HepG2 (cell line): ENCODE measurements around the gene SRGAP3. TPM values are rescaled to one million over a fixed set of nuclear protein-coding genes. Genes with fewer than 3 reads are reported as not detected.

ENCODE experiments used
- ATAC-seq: fragments of 200-7000 bp; cut with Tn5 transposase; 3 replicates; pipeline ENCODE4 v1.9.1; 2020; ENCODE audit warnings: mild to moderate bottlenecking, moderate library complexity
- BruUV-seq: library from RNA; stranded (reverse); fragments of 400-500 nt; replicated peaks from 2 replicates; lab custom pipeline; 2021; lab: Mats Ljungman, UMichigan
- CTCF ChIA-PET: fragments of 300-600 bp; formaldehyde crosslinking; extraction: SDS; loops from one replicate; lab custom pipeline; 2021; ENCODE audit warnings: low total read pairs, inconsistent platforms, low intra/inter-chr PET ratio; lab: Yijun Ruan, JAX
- POLR2A ChIA-PET: fragments of 350-600 bp; sonication (Branson Sonifier 250); formaldehyde crosslinking; loops from one replicate; lab custom pipeline; 2020; ENCODE audit warnings: antibody characterized with exemption, inconsistent platforms; lab: Yijun Ruan, JAX
- DNase-seq: peaks from one replicate; pipeline ENCODE4 v3.0.0-alpha.2; 2015; ENCODE audit warnings: low spot score
- FAIRE-seq: peaks from 3 replicates; lab custom pipeline; 2011; peaks lifted over from hg19 to GRCh38; lab: Jason Lieb, UNC
- H2AFZ ChIP-seq: one replicate; pipeline ENCODE4 v1.6.1; 2011; ENCODE audit warnings: low read length, inconsistent platforms
- H3K27ac ChIP-seq: fragments of 300-600 bp; 3 replicates; pipeline ENCODE4 v1.8.0; 2011; ENCODE audit warnings: mixed run types, mild to moderate bottlenecking, mixed read lengths, low read length, inconsistent platforms; ENCODE audit not compliant: insufficient read depth; ENCODE audit errors: extremely low read length
- H3K27me3 ChIP-seq, 2 experiments: fragments of 200-600 bp in 1 of 2; 2 replicates in 1 of 2; 3 replicates in 1 of 2; pipeline versions ENCODE4 v1.6.0 to v1.8.0; 2011; ENCODE audit warnings: low read length in 2 of 2, mild to moderate bottlenecking in 2 of 2, moderate library complexity in 2 of 2, inconsistent platforms in 1 of 2; ENCODE audit not compliant: insufficient read depth in 2 of 2, control insufficient read depth in 1 of 2
- H3K36me3 ChIP-seq, 2 experiments: fragments of 200-600 bp in 1 of 2; replicated peaks in 1 of 2; 2 replicates in 1 of 2; 3 replicates in 1 of 2; pipeline versions ENCODE4 v1.5.1 to v1.8.0; 2011; ENCODE audit warnings: low read length in 2 of 2, inconsistent platforms in 1 of 2; ENCODE audit not compliant: insufficient read depth in 2 of 2, control insufficient read depth in 1 of 2
- H3K4me1 ChIP-seq: 2 replicates; pipeline ENCODE4 v1.5.1; 2012; ENCODE audit warnings: low read length, inconsistent platforms; ENCODE audit not compliant: insufficient read depth
- H3K4me2 ChIP-seq: 2 replicates; pipeline ENCODE4 v1.6.0; 2011; ENCODE audit warnings: low read depth, low read length, inconsistent platforms
- H3K4me3 ChIP-seq, 3 experiments: fragments of 200-600 bp in 1 of 3; sonication (generic), shearing (Covaris generic) in 1 of 3; replicated peaks in 1 of 3; 2 replicates each; pipeline ENCODE4 v1.5.1; 2011 to 2016; ENCODE audit warnings: low read length in 3 of 3, inconsistent platforms in 2 of 3, low read depth in 2 of 3, mild to moderate bottlenecking in 2 of 3, control low read depth in 1 of 3, mixed read lengths in 1 of 3; ENCODE audit not compliant: insufficient read depth in 1 of 3
- H3K79me2 ChIP-seq: one replicate; pipeline ENCODE4 v1.6.1; 2011; ENCODE audit warnings: low read length, inconsistent platforms; ENCODE audit not compliant: insufficient read depth
- H3K9ac ChIP-seq: 2 replicates; pipeline ENCODE4 v1.6.0; 2011; ENCODE audit warnings: mild to moderate bottlenecking, low read depth, low read length, inconsistent platforms; ENCODE audit not compliant: insufficient read depth
- H3K9me3 ChIP-seq: 2 replicates; pipeline ENCODE4 v1.5.1; 2012; ENCODE audit warnings: mild to moderate bottlenecking, low read length
- H4K20me1 ChIP-seq: 2 replicates; pipeline ENCODE4 v1.6.0; 2011; ENCODE audit warnings: inconsistent platforms, mild to moderate bottlenecking, low read length, moderate library complexity; ENCODE audit not compliant: insufficient read depth
- ATF7-NPFF ChIP-seq: sonication (generic); formaldehyde crosslinking; IDR thresholded peaks from 2 replicates; pipeline ENCODE4 v1.8.1; 2023; ENCODE audit warnings: mild to moderate bottlenecking, low read depth, missing genetic modification reagents, moderate library complexity
- CBX5 ChIP-seq: sonication (generic); formaldehyde crosslinking; IDR thresholded peaks from 2 replicates; pipeline ENCODE4 v1.4.0; 2020; ENCODE audit warnings: missing genetic modification reagents, borderline replicate concordance
- CCAR2 ChIP-seq: fragments of 200-400 bp; formaldehyde crosslinking; optimal IDR thresholded peaks from 2 replicates; pipeline ENCODE3; 2018; ENCODE audit warnings: low read depth, mild to moderate bottlenecking, low read length, moderate library complexity
- GABPA ChIP-seq, 2 experiments: IDR thresholded peaks; 2 replicates each; pipeline ENCODE4 v1.6.1; 2011 to 2016; ENCODE audit warnings: low read depth in 2 of 2, low read length in 1 of 2, missing biosample characterization in 1 of 2, missing genetic modification characterization in 1 of 2
- NFIC ChIP-seq: IDR thresholded peaks from 2 replicates; pipeline ENCODE4 v1.6.1; 2012; ENCODE audit warnings: mild to moderate bottlenecking, low read length, inconsistent platforms
- NPAS2 ChIP-seq: sonication (generic); formaldehyde crosslinking; IDR thresholded peaks from 2 replicates; pipeline ENCODE4 v1.8.0; 2022; ENCODE audit warnings: mild to moderate bottlenecking, missing genetic modification reagents, borderline replicate concordance
- PRPF4 ChIP-seq: fragments of 200-400 bp; formaldehyde crosslinking; IDR thresholded peaks from 2 replicates; pipeline ENCODE4 v1.6.1; 2016; ENCODE audit warnings: low read length, low read depth; ENCODE audit not compliant: poor library complexity, severe bottlenecking
- ZFP36L1 ChIP-seq: sonication (generic); formaldehyde crosslinking; IDR thresholded peaks from 2 replicates; pipeline ENCODE4 v1.8.0; 2022; ENCODE audit warnings: mild to moderate bottlenecking, missing genetic modification reagents, moderate library complexity
- ZNF274 ChIP-seq: sonication (generic); formaldehyde crosslinking; IDR thresholded peaks from 2 replicates; pipeline ENCODE4 v1.5.1; 2020; ENCODE audit warnings: mild to moderate bottlenecking, missing genetic modification reagents
- ZNF484 ChIP-seq: sonication (generic); formaldehyde crosslinking; IDR thresholded peaks from 2 replicates; pipeline ENCODE4 v1.5.1; 2020; ENCODE audit warnings: mild to moderate bottlenecking, low read depth, missing genetic modification reagents, borderline replicate concordance
- ZNF607 ChIP-seq: sonication (generic); formaldehyde crosslinking; IDR thresholded peaks from 2 replicates; pipeline ENCODE4 v1.5.1; 2020; ENCODE audit warnings: missing genetic modification reagents, mild to moderate bottlenecking, borderline replicate concordance
- ZNF816 ChIP-seq: sonication (generic); formaldehyde crosslinking; IDR thresholded peaks from 2 replicates; pipeline ENCODE4 v1.8.0; 2022; ENCODE audit warnings: missing genetic modification reagents, mild to moderate bottlenecking, borderline replicate concordance
- ZSCAN21 ChIP-seq: sonication (generic); formaldehyde crosslinking; IDR thresholded peaks from 2 replicates; pipeline ENCODE4 v1.8.0; 2022; ENCODE audit warnings: mild to moderate bottlenecking, missing genetic modification reagents, moderate library complexity, borderline replicate concordance
- ZSCAN29 ChIP-seq: sonication (generic); formaldehyde crosslinking; conservative IDR thresholded peaks from 2 replicates; pipeline ENCODE4 v1.4.0; 2020; ENCODE audit warnings: mild to moderate bottlenecking, missing genetic modification reagents
- WGBS: methylation state at CpG from one replicate; pipeline ENCODE4 v1.1.6; 2017; ENCODE audit warnings: low lambda C conversion rate; 5-methylcytosine and 5-hydroxymethylcytosine counted together
- in situ Hi-C: cut with HindIII; loops from 2 replicates; pipeline ENCODE4 v1.10.0; 2017; ENCODE audit warnings: low pct_unique_long_range_greater_than_20kb; ENCODE audit not compliant: extremely low pct_ligation_motif_present
- intact Hi-C: fragments of 100-400 bp; cut with micrococcal nuclease; formaldehyde crosslinking; loops from one replicate; pipeline ENCODE4 v1.10.0; 2022; ENCODE audit not compliant: unreplicated experiment
- polyA plus RNA-seq, 8 experiments: library from polyadenylated mRNA; depleted of rRNA in 3 of 8; stranded (reverse) in 7 of 8; unstranded in 1 of 8; fragments of >200 nt; fragmentation: Illumina TruSeq in 4 of 8; extraction: Trizol in 4 of 8; gene quantifications; 2 replicates each; pipeline versions ENCODE4 v1.2.1 to v1.2.3, GENCODE V29; 2011 to 2016; ENCODE audit warnings: low read depth in 4 of 8, missing spikeins in 1 of 8, mixed read lengths in 1 of 8; ENCODE audit not compliant: insufficient read depth in 1 of 8
- total RNA-seq, 5 experiments: library from RNA; depleted of rRNA; stranded (reverse); fragments of >200 nt; fragmentation: Illumina TruSeq; extraction: Trizol; gene quantifications; 2 replicates each; pipeline ENCODE4 v1.2.3, GENCODE V29; 2016; ENCODE audit warnings: low read depth in 1 of 5
- TF ChIP-seq, protein P1 (sequence below): sonication (generic); formaldehyde crosslinking; IDR thresholded peaks from 2 replicates; pipeline ENCODE4 v1.4.0; 2020; ENCODE audit warnings: missing genetic modification reagents, low read depth, mild to moderate bottlenecking, borderline replicate concordance
- TF ChIP-seq, protein P2 (sequence below): fragments of 450-650 bp; IDR thresholded peaks from 2 replicates; pipeline ENCODE4 v1.6.1; 2017; ENCODE audit warnings: mild to moderate bottlenecking

The SRGAP3 gene
- total and polyA plus RNA-seq, 2 of the 13 experiments (the other 11 are each of a cell fraction or from before 2014, with no cell fraction given) = 1.2 to 1.4 TPM

DNA sequence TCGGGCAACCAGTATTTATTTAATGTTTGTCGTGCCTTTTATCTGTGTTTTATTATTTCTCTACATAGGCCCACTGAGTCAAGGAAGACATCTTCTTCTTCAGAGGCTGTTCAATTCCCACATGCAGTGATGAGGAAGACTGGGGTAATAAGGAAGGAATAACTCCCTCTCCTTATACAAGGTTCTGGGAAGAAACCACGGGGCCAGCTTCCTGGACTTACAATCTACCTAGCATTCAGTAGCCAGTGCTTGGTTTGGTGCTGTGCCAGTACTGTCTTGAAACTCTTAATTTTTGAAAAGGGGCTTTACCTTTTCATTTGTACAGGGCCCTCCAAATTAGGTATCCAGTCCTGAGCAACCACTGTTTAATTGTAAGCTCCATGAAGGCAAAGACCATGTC lies 51.2 kb downstream of the SRGAP3 start:
- Histone ChIP-seq H3K4me2 (no peak overlapping the region), H3K4me3 (no peak overlapping the region), H3K4me1 (peaks cover 4% of the 10 kb centered on the region), H3K79me2 (no peaks in the 10 kb centered on the region)
- ATAC-seq (no peak), FAIRE-seq (no peak)
- 30% methylated on average over 3 of the region's 3 CpGs for WGBS
- TF ChIP-seq ZNF484 (CRISPR knock-in tag) = no peak
- TF ChIP-seq, protein P1, sequence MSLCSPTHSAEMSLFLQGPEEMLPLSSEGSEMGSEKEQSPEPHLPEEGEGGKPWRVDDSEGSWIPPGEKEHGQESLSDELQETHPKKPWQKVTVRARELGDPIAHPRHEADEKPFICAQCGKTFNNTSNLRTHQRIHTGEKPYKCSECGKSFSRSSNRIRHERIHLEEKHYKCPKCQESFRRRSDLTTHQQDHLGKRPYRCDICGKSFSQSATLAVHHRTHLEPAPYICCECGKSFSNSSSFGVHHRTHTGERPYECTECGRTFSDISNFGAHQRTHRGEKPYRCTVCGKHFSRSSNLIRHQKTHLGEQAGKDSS = no peak
- no peak for TF ChIP-seq NFIC
- TF ChIP-seq ZNF607 (CRISPR knock-in tag) = no peak
- TF ChIP-seq ZSCAN29 (CRISPR knock-in tag) = no peak
- no peak for TF ChIP-seq ATF7-NPFF (CRISPR knock-in tag)
- TF ChIP-seq CBX5 (CRISPR knock-in tag) = no peak
- TF ChIP-seq ZNF274 = no peak
- TF ChIP-seq, all 625 proteins: peak for 0
- Histone ChIP-seq H2AFZ (no peak overlapping the region), H4K20me1 (no peaks in the 10 kb centered on the region), H3K27ac (no peak overlapping the region), H3K36me3 (no peaks in the 10 kb centered on the region), H3K27me3 (0 out of 5 replicates have a peak, but pooled peaks cover 0 to 3% of the 10 kb centered on the region in 2 experiments), H3K9me3 (no peaks in the 10 kb centered on the region), H3K9ac (no peak overlapping the region)
- no peak for DNase-seq
- intact Hi-C loops (no loop called here), in situ Hi-C loops (no loop called here)
- ChIA-PET POLR2A (no interaction called here), CTCF (no interaction called here)
- no TSS peak for BruUV-seq

DNA sequence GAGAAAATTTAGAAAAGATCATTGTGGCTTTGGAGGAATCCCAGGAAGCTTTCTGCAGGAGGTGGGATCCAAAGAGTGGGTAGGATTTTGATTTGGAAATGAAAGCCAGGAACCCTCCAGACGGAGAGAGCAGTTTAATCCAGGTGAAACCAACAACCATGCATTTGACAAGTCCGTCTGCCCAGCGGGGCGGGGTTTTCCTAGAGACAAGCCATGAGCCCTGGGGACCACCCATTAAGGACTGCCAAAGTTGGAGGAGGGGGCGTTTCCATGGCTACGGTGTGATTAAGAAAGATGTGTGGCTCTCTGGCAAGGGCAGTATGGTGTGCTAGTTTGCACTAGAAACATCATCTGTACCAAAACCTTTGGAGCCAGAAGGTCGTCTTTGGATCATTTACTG lies 53.4 kb downstream of the SRGAP3 start:
- Histone ChIP-seq H3K4me2 (no peak overlapping the region), H3K9ac (no peak overlapping the region), H3K36me3 (no peaks in the 10 kb centered on the region), H3K9me3 (no peaks in the 10 kb centered on the region), H3K79me2 (no peaks in the 10 kb centered on the region), H3K27me3 (0 out of 5 replicates have a peak, but pooled peaks cover 0 to 2% of the 10 kb centered on the region in 2 experiments), H3K4me1 (peaks cover 11% of the 10 kb centered on the region), H2AFZ (no peak overlapping the region), H4K20me1 (no peaks in the 10 kb centered on the region), H3K4me3 (no peak overlapping the region), H3K27ac (no peak overlapping the region)
- ATAC-seq (no peak), FAIRE-seq (no peak), DNase-seq (no peak)
- POLR2A ChIA-PET = no interaction called here
- WGBS = 21% methylated on average over 5 of the region's 7 CpGs
- in situ Hi-C loops = no loop called here
- intact Hi-C loops = no loop called here
- CTCF ChIA-PET = no interaction called here
- BruUV-seq = no TSS peak
- no peak for TF ChIP-seq ZNF816 (CRISPR knock-in tag)
- TF ChIP-seq CCAR2 = no peak
- TF ChIP-seq ZSCAN21 (CRISPR knock-in tag) = no peak
- no peak for TF ChIP-seq PRPF4
- TF ChIP-seq, protein P2, sequence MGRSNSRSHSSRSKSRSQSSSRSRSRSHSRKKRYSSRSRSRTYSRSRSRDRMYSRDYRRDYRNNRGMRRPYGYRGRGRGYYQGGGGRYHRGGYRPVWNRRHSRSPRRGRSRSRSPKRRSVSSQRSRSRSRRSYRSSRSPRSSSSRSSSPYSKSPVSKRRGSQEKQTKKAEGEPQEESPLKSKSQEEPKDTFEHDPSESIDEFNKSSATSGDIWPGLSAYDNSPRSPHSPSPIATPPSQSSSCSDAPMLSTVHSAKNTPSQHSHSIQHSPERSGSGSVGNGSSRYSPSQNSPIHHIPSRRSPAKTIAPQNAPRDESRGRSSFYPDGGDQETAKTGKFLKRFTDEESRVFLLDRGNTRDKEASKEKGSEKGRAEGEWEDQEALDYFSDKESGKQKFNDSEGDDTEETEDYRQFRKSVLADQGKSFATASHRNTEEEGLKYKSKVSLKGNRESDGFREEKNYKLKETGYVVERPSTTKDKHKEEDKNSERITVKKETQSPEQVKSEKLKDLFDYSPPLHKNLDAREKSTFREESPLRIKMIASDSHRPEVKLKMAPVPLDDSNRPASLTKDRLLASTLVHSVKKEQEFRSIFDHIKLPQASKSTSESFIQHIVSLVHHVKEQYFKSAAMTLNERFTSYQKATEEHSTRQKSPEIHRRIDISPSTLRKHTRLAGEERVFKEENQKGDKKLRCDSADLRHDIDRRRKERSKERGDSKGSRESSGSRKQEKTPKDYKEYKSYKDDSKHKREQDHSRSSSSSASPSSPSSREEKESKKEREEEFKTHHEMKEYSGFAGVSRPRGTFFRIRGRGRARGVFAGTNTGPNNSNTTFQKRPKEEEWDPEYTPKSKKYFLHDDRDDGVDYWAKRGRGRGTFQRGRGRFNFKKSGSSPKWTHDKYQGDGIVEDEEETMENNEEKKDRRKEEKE = no peak
- no peak for TF ChIP-seq NPAS2 (CRISPR knock-in tag)
- TF ChIP-seq GABPA (IDR thresholded peaks at IDR 0.05; ENCODE audit: low read depth, low read length) = no peak
- TF ChIP-seq GABPA (CRISPR knock-in tag; IDR thresholded peaks at IDR 0.05; ENCODE audit: low read depth) = no peak
- TF ChIP-seq ZFP36L1 (CRISPR knock-in tag) = no peak
